ENCODE results near the gene P2RY1. TPM values are rescaled to one million over a fixed set of nuclear protein-coding genes. Genes with fewer than 3 reads are reported as not detected.

The P2RY1 gene
- total and polyA plus RNA-seq, 4 donors: 3.3 to 20.2 (median 10.4) TPM

- Histone ChIP-seq H3K4me1 (ENCODE audit: control insufficient read depth in 5 of 5, insufficient read depth in 5 of 5, low read length in 5 of 5) (no peaks in the 10 kb centered on the region), H3K9me3 (ENCODE audit: control insufficient read depth in 4 of 4, insufficient read depth in 3 of 4, low read length in 3 of 4) (peaks cover 0 to 5% (median 3%) of the 10 kb centered on the region in 4 donors), H3K4me3 (no peak overlapping the region), H3K27ac (ENCODE audit: low read depth in 1 of 2, low read length in 1 of 2) (no peak overlapping the region), H3K27me3 (ENCODE audit: control insufficient read depth in 3 of 3, insufficient read depth in 3 of 3, low read length in 2 of 3) (no peaks in the 10 kb centered on the region), H3K9ac (ENCODE audit: insufficient read depth in 1 of 2, low read length in 2 of 2) (no peak overlapping the region), H3K36me3 (ENCODE audit: control insufficient read depth in 4 of 4, insufficient read depth in 4 of 4, low read length in 4 of 4) (no peaks in the 10 kb centered on the region)
- TF ChIP-seq CTCF (IDR thresholded peaks at IDR 0.05; ENCODE audit: control extremely low read depth, extremely low read depth): no peak
- ATAC-seq (ENCODE audit: insufficient read depth, low FRiP score): no peak
- 83 to 89% methylated on average over 2 of the region's 2 CpGs for WGBS, 2 donors
- no peak for DNase-seq
Observed at GRCh38 chr3:152849996-152850578, 15.2 kb downstream of the P2RY1 start.

GRCh38 chr3:152853196-152853595, 18.3 kb downstream of the P2RY1 start:
- 84 to 89% methylated on average over 2 of the region's 2 CpGs for WGBS, 2 donors
- Histone ChIP-seq H3K27ac (ENCODE audit: low read depth in 1 of 2, low read length in 1 of 2) (no peak overlapping the region), H3K27me3 (ENCODE audit: control insufficient read depth in 3 of 3, insufficient read depth in 3 of 3, low read length in 2 of 3) (no peaks in the 10 kb centered on the region), H3K9me3 (ENCODE audit: control insufficient read depth in 4 of 4, insufficient read depth in 3 of 4, low read length in 3 of 4) (no peaks in the 10 kb centered on the region), H3K9ac (ENCODE audit: insufficient read depth in 1 of 2, low read length in 2 of 2) (no peak overlapping the region), H3K4me1 (ENCODE audit: control insufficient read depth in 5 of 5, insufficient read depth in 5 of 5, low read length in 5 of 5) (no peaks in the 10 kb centered on the region), H3K4me3 (no peak overlapping the region), H3K36me3 (ENCODE audit: control insufficient read depth in 4 of 4, insufficient read depth in 4 of 4, low read length in 4 of 4) (no peaks in the 10 kb centered on the region)
- DNase-seq: no peak
- ATAC-seq (ENCODE audit: insufficient read depth, low FRiP score): no peak
- no peak for TF ChIP-seq CTCF (IDR thresholded peaks at IDR 0.05; ENCODE audit: control extremely low read depth, extremely low read depth)

GRCh38 chr3:152857082-152857481, 22.2 kb downstream of the P2RY1 start:
- H3K4me3 ChIP-seq: no peak overlapping the region
- no peak overlapping the region for H3K9ac ChIP-seq (ENCODE audit: insufficient read depth in 1 of 2, low read length in 2 of 2)
- ATAC-seq (ENCODE audit: insufficient read depth, low FRiP score) (peak; percentile 68), DNase-seq (no peak)
- H3K4me1 ChIP-seq (ENCODE audit: control insufficient read depth in 5 of 5, insufficient read depth in 5 of 5, low read length in 5 of 5): no peaks in the 10 kb centered on the region
- H3K27ac ChIP-seq (ENCODE audit: low read depth in 1 of 2, low read length in 1 of 2): no peak overlapping the region
- H3K27me3 ChIP-seq (ENCODE audit: control insufficient read depth in 3 of 3, insufficient read depth in 3 of 3, low read length in 2 of 3): no peaks in the 10 kb centered on the region
- no peaks in the 10 kb centered on the region for H3K36me3 ChIP-seq (ENCODE audit: control insufficient read depth in 4 of 4, insufficient read depth in 4 of 4, low read length in 4 of 4)
- 88 to 92% methylated on average over 1 of the region's 1 CpG for WGBS, 2 donors
- H3K9me3 ChIP-seq (ENCODE audit: control insufficient read depth in 4 of 4, insufficient read depth in 3 of 4, low read length in 3 of 4): peaks cover 0 to 2% (median 0%) of the 10 kb centered on the region in 4 donors
- TF ChIP-seq CTCF (IDR thresholded peaks at IDR 0.05; ENCODE audit: control extremely low read depth, extremely low read depth): no peak
